ENCODE data around the gene GALNT13.

GALNT13 gene

GRCh38 chr2:154324601-154325000 lies 452.9 kb downstream of the GALNT13 start:
- Mint-ChIP-seq H3K27me3 (no peaks in the 10 kb centered on the region), H3K9me3 (no peaks in the 10 kb centered on the region), H3K4me1 (no peaks in the 10 kb centered on the region), H3K27ac (no peak overlapping the region), H3K4me3 (no peak overlapping the region), H3K36me3 (ENCODE audit: low read depth) (no peaks in the 10 kb centered on the region)
- ATAC-seq (no peak), DNase-seq (no peak)

- ATAC-seq, result no peak
- Mint-ChIP-seq H3K27me3 (no peaks in the 10 kb centered on the region), H3K27ac (no peak overlapping the region), H3K4me3 (no peak overlapping the region), H3K36me3 (ENCODE audit: low read depth) (no peaks in the 10 kb centered on the region), H3K4me1 (no peaks in the 10 kb centered on the region), H3K9me3 (no peaks in the 10 kb centered on the region)
- DNase-seq, result no peak
Measured at GRCh38 chr2:154329510-154329909, 457.8 kb downstream of the GALNT13 start.

GRCh38 chr2:154331784-154332183 lies 460.1 kb downstream of the GALNT13 start:
- no peaks in the 10 kb centered on the region for H3K36me3 Mint-ChIP-seq (ENCODE audit: low read depth)
- no peak for ATAC-seq
- H3K4me3 Mint-ChIP-seq, result no peak overlapping the region
- H3K4me1 Mint-ChIP-seq, result no peaks in the 10 kb centered on the region
- DNase-seq, result no peak
- H3K27me3 Mint-ChIP-seq, result no peaks in the 10 kb centered on the region
- no peak overlapping the region for H3K27ac Mint-ChIP-seq
- H3K9me3 Mint-ChIP-seq, result no peaks in the 10 kb centered on the region

- Mint-ChIP-seq H3K27me3 (no peaks in the 10 kb centered on the region), H3K4me3 (no peak overlapping the region), H3K4me1 (no peaks in the 10 kb centered on the region), H3K27ac (no peak overlapping the region), H3K9me3 (no peaks in the 10 kb centered on the region), H3K36me3 (ENCODE audit: low read depth) (no peaks in the 10 kb centered on the region)
- no peak for DNase-seq
- ATAC-seq, result no peak
Measured at GRCh38 chr2:154336201-154336600, 464.5 kb downstream of the GALNT13 start.

GRCh38 chr2:154338352-154338967 lies 466.7 kb downstream of the GALNT13 start:
- ATAC-seq (no peak), DNase-seq (no peak)
- H3K27me3 Mint-ChIP-seq, result no peaks in the 10 kb centered on the region
- H3K27ac Mint-ChIP-seq, result no peak overlapping the region
- H3K9me3 Mint-ChIP-seq, result no peaks in the 10 kb centered on the region
- no peaks in the 10 kb centered on the region for H3K36me3 Mint-ChIP-seq (ENCODE audit: low read depth)
- no peaks in the 10 kb centered on the region for H3K4me1 Mint-ChIP-seq
- no peak overlapping the region for H3K4me3 Mint-ChIP-seq

GRCh38 chr2:154343282-154343681 lies 471.6 kb downstream of the GALNT13 start:
- Mint-ChIP-seq H3K36me3 (ENCODE audit: low read depth) (no peaks in the 10 kb centered on the region), H3K4me3 (no peak overlapping the region), H3K9me3 (no peaks in the 10 kb centered on the region), H3K27me3 (no peaks in the 10 kb centered on the region), H3K27ac (no peak overlapping the region), H3K4me1 (no peaks in the 10 kb centered on the region)
- DNase-seq (no peak), ATAC-seq (no peak)

- no peak overlapping the region for H3K4me3 Mint-ChIP-seq
- no peak for ATAC-seq
Measured at GRCh38 chr2:154350911-154351310, 479.2 kb downstream of the GALNT13 start.

GRCh38 chr2:154361276-154361675 lies 489.6 kb downstream of the GALNT13 start:
- Mint-ChIP-seq H3K36me3 (ENCODE audit: low read depth) (no peaks in the 10 kb centered on the region), H3K9me3 (no peaks in the 10 kb centered on the region), H3K4me3 (no peak overlapping the region), H3K4me1 (no peaks in the 10 kb centered on the region), H3K27me3 (no peaks in the 10 kb centered on the region), H3K27ac (no peak overlapping the region)
- ATAC-seq, result no peak
- no peak for DNase-seq

More at GRCh38 chr2:154350911-154351310, 479.2 kb downstream of the GALNT13 start:
- Mint-ChIP-seq H3K4me1 (no peaks in the 10 kb centered on the region), H3K9me3 (peaks cover 7% of the 10 kb centered on the region), H3K27ac (no peak overlapping the region), H3K27me3 (no peaks in the 10 kb centered on the region), H3K36me3 (ENCODE audit: low read depth) (no peaks in the 10 kb centered on the region)
- DNase-seq, result no peak

- Mint-ChIP-seq H3K36me3 (ENCODE audit: low read depth) (no peaks in the 10 kb centered on the region), H3K27me3 (no peaks in the 10 kb centered on the region), H3K9me3 (no peaks in the 10 kb centered on the region), H3K4me1 (no peaks in the 10 kb centered on the region), H3K27ac (no peak overlapping the region), H3K4me3 (no peak overlapping the region)
- DNase-seq, result no peak
- no peak for ATAC-seq
Measured at GRCh38 chr2:154368153-154368552, 496.4 kb downstream of the GALNT13 start.

- no peak for ATAC-seq
- no peak overlapping the region for H3K4me3 Mint-ChIP-seq
- no peaks in the 10 kb centered on the region for H3K36me3 Mint-ChIP-seq (ENCODE audit: low read depth)
- no peaks in the 10 kb centered on the region for H3K4me1 Mint-ChIP-seq
- DNase-seq, result no peak
- no peaks in the 10 kb centered on the region for H3K9me3 Mint-ChIP-seq
- peaks cover 4% of the 10 kb centered on the region for H3K27me3 Mint-ChIP-seq
- H3K27ac Mint-ChIP-seq, result no peak overlapping the region
Measured at GRCh38 chr2:154370873-154371272, 499.2 kb downstream of the GALNT13 start.

GRCh38 chr2:154374416-154374815 lies 502.7 kb downstream of the GALNT13 start:
- ATAC-seq, result no peak
- Mint-ChIP-seq H3K27me3 (peaks cover 4% of the 10 kb centered on the region), H3K27ac (no peak overlapping the region), H3K9me3 (no peaks in the 10 kb centered on the region), H3K4me1 (no peaks in the 10 kb centered on the region), H3K36me3 (ENCODE audit: low read depth) (no peaks in the 10 kb centered on the region), H3K4me3 (no peak overlapping the region)
- DNase-seq, result no peak

GRCh38 chr2:154375579-154375931 lies 503.8 kb downstream of the GALNT13 start:
- no peaks in the 10 kb centered on the region for H3K9me3 Mint-ChIP-seq
- DNase-seq (no peak), ATAC-seq (no peak)
- H3K36me3 Mint-ChIP-seq (ENCODE audit: low read depth), result no peaks in the 10 kb centered on the region
- peaks cover 4% of the 10 kb centered on the region for H3K27me3 Mint-ChIP-seq
- H3K27ac Mint-ChIP-seq, result no peak overlapping the region
- no peaks in the 10 kb centered on the region for H3K4me1 Mint-ChIP-seq
- no peak overlapping the region for H3K4me3 Mint-ChIP-seq

GRCh38 chr2:154381931-154382794 lies 510.4 kb downstream of the GALNT13 start:
- DNase-seq, result no peak
- Mint-ChIP-seq H3K4me3 (no peak overlapping the region), H3K27ac (no peak overlapping the region), H3K9me3 (no peaks in the 10 kb centered on the region), H3K27me3 (no peaks in the 10 kb centered on the region), H3K36me3 (ENCODE audit: low read depth) (no peaks in the 10 kb centered on the region), H3K4me1 (no peaks in the 10 kb centered on the region)
- ATAC-seq, result no peak

GRCh38 chr2:154386186-154386585 lies 514.5 kb downstream of the GALNT13 start:
- ATAC-seq (no peak), DNase-seq (no peak)
- Mint-ChIP-seq H3K4me3 (no peak overlapping the region), H3K27ac (no peak overlapping the region), H3K4me1 (no peaks in the 10 kb centered on the region), H3K36me3 (ENCODE audit: low read depth) (peaks cover 4% of the 10 kb centered on the region), H3K27me3 (no peaks in the 10 kb centered on the region), H3K9me3 (no peaks in the 10 kb centered on the region)

GRCh38 chr2:154391051-154391450 lies 519.3 kb downstream of the GALNT13 start:
- no peaks in the 10 kb centered on the region for H3K4me1 Mint-ChIP-seq
- H3K4me3 Mint-ChIP-seq, result no peak overlapping the region
- H3K9me3 Mint-ChIP-seq, result peaks cover 5% of the 10 kb centered on the region
- H3K27me3 Mint-ChIP-seq, result no peaks in the 10 kb centered on the region
- no peak overlapping the region for H3K27ac Mint-ChIP-seq
- ATAC-seq, result no peak
- H3K36me3 Mint-ChIP-seq (ENCODE audit: low read depth), result peaks cover 4% of the 10 kb centered on the region
- DNase-seq, result no peak
